HEK293T (cell line): ENCODE data around the gene BRD4.

Experiments
- ARNT ChIP-seq: fragments of 450-650 bp; IDR thresholded peaks from 2 replicates; pipeline ENCODE4 v1.6.1; 2017; ENCODE audit warnings: mild to moderate bottlenecking
- BHLHE40 ChIP-seq: fragments of 450-650 bp; IDR thresholded peaks from 2 replicates; pipeline ENCODE4 v1.6.1; 2016; ENCODE audit warnings: mild to moderate bottlenecking, moderate library complexity, borderline replicate concordance
- FOXA1 ChIP-seq: fragments of 450-650 bp; IDR thresholded peaks from 2 replicates; pipeline ENCODE4 v1.6.1; 2016; ENCODE audit warnings: mild to moderate bottlenecking
- FOXK2 ChIP-seq: fragments of 450-650 bp; IDR thresholded peaks from 2 replicates; pipeline ENCODE4 v1.6.1; 2016; ENCODE audit warnings: mild to moderate bottlenecking
- FOXM1 ChIP-seq: fragments of 450-650 bp; IDR thresholded peaks from 2 replicates; pipeline ENCODE4 v1.6.1; 2017; ENCODE audit warnings: mild to moderate bottlenecking, borderline replicate concordance
- LEF1 ChIP-seq: fragments of 450-650 bp; IDR thresholded peaks from 2 replicates; pipeline ENCODE4 v1.6.1; 2017; ENCODE audit warnings: mild to moderate bottlenecking, borderline replicate concordance
- SP1 ChIP-seq: fragments of 450-650 bp; IDR thresholded peaks from 2 replicates; pipeline ENCODE4 v1.6.1; 2017
- SUZ12 ChIP-seq: fragments of 450-650 bp; IDR thresholded peaks from 2 replicates; pipeline ENCODE4 v1.6.1; 2016; ENCODE audit warnings: mild to moderate bottlenecking
- TARDBP ChIP-seq: fragments of 450-650 bp; IDR thresholded peaks from 2 replicates; pipeline ENCODE4 v1.6.1; 2016
- TF ChIP-seq, protein P1 (sequence below): fragments of 450-650 bp; IDR thresholded peaks from 2 replicates; pipeline ENCODE4 v1.6.1; 2016

DNA sequence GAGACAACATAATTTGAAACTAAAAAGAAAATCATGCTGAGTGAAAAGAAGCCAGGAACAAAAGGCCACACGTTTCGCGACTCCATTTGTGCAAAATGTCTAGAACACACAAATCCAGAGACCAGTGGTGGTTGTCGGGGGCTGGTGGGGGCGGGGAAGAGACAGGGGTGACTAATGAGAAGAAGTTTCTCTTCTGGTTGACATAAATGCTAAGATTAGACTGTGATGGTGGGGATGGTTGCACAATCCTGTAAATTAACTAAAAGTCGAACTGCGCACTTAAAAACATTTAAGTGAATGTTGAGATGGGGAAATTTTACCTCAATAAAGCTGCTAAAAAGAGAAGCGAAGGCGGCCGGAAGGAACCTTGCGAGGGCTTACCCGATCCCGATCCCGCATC lies 40.1 kb upstream of the BRD4 start:
- TF ChIP-seq SP1 (no peak), SUZ12 (no peak), BHLHE40 (no peak), LEF1 (no peak), FOXA1 (no peak), ARNT (no peak), FOXK2 (no peak), TARDBP (no peak), FOXM1 (no peak)
- TF ChIP-seq, protein P1, sequence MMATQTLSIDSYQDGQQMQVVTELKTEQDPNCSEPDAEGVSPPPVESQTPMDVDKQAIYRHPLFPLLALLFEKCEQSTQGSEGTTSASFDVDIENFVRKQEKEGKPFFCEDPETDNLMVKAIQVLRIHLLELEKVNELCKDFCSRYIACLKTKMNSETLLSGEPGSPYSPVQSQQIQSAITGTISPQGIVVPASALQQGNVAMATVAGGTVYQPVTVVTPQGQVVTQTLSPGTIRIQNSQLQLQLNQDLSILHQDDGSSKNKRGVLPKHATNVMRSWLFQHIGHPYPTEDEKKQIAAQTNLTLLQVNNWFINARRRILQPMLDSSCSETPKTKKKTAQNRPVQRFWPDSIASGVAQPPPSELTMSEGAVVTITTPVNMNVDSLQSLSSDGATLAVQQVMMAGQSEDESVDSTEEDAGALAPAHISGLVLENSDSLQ, result no peak
